Activated T-cell treated with anti-CD3 and anti-CD28 coated beads for 1 hour (primary cell): ENCODE data around the gene NHSL1.

ENCODE experiments used
- DNase-seq: peaks from one replicate; pipeline ENCODE4 v3.0.0-alpha.2; 2020; ENCODE audit warnings: low read depth

NHSL1 gene

GRCh38 chr6:138524526-138524925 is 25.2 kb upstream of the NHSL1 start:
- no peak for DNase-seq

- no peak for DNase-seq
Observed at GRCh38 chr6:138523347-138524210, 24.3 kb upstream of the NHSL1 start.

DNA sequence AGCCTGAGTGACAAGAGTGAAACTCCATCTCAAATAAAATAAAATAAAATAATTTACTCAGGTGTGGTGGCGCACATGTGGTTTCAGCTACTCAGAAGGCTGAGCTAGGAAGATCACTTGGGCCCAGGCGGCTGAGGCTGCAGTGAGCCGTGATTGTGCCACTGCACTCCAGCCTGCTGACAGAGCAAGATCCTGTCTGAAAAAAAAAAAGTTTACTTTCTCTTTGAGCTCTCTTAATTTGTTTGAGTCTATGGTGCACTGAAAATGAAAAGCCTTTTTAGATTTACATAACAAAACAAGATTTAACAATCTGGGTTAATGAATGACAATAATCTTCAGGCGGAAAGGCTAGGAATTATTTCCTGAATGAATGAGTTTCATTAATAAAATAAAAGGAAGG is 23.3 kb upstream of the NHSL1 start:
- DNase-seq = no peak

GRCh38 chr6:138521790-138522189 is 22.5 kb upstream of the NHSL1 start:
- no peak for DNase-seq

GRCh38 chr6:138520463-138520862 is 21.2 kb upstream of the NHSL1 start:
- no peak for DNase-seq

- DNase-seq = no peak
Observed at GRCh38 chr6:138518054-138518453, 18.8 kb upstream of the NHSL1 start.

GRCh38 chr6:138517635-138518034 is 18.3 kb upstream of the NHSL1 start:
- DNase-seq = peak; percentile 32

- DNase-seq = no peak
Observed at GRCh38 chr6:138515657-138516248, 16.5 kb upstream of the NHSL1 start.

- no peak for DNase-seq
Observed at GRCh38 chr6:138514860-138515540, 15.7 kb upstream of the NHSL1 start.

- no peak for DNase-seq
Observed at GRCh38 chr6:138512609-138513008, 13.3 kb upstream of the NHSL1 start.

DNA sequence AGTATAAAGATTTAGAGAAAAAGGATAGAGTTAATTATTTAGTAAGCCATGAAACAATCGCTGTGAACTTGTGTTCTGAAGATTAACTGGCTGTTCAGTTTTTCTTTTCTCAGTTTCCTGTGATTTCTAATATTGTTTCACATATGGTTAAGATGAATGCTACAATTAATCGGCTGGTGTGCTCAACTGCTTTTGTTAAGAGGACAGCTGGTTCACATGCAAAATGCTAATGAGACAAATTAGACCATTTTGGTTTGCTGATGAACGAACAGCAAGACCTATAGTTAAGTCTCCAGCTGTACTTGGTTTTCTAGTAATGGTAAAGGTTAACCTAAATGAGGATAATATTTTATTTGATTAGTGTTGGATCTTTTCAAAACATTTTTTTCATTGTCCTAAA is 10.8 kb upstream of the NHSL1 start:
- no peak for DNase-seq

- peak; percentile 8 for DNase-seq
Observed at GRCh38 chr6:138509371-138509770, 10.1 kb upstream of the NHSL1 start.

DNA sequence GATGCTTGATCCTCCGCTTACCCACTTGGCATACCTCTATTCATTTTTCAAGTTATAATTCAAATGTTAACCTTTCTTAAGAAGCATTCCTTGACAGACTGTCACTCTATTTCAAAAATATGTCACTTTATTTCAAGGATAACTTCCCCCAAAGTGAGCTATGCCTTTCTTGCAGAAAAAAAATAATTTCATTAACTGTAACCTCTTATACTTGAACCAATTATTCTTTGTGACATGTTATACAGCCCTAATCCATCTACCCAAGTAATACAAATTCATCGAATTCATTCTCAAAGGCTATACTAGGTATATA is 9.3 kb upstream of the NHSL1 start:
- DNase-seq = no peak

GRCh38 chr6:138507977-138508675 is 8.8 kb upstream of the NHSL1 start:
- no peak for DNase-seq

- no peak for DNase-seq
Observed at GRCh38 chr6:138504764-138505689, 5.7 kb upstream of the NHSL1 start.

DNA sequence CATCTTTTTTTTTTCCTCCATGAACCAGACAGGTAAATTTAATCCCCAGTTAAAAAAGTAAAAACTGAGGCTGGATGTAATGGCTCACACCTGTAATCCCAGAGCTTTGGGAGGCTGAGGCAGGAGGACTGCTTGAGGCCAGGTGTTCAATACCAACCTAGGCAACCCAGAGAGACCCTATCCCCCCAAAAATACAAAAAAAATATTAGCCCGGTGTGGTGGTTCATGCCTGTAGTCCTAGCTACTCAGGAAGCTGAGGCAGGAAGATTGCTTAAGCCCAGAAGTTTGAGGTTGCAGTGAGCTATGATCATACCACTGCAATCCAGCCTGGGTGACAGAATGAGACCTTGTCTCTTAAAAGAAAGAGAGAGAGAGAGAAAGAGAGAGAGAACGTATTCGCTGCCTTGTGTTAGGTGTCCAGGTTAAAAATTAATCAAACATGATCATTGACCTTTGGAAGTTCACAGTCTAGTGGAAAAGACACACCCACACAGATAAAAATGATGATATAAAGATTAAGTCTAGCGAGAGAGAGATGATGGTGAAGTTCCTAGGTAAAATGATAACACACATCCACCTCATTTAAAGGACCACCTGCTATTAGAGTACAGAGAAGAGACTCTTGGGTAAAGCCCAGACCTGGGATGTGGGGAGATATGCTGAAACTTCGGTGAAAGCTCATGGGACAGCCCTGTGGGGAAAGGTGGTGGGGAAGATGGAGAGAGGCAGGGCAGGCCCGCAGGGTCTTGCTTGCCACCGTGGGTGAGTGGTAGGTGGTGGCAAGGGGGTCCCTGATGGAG is 4.8 kb upstream of the NHSL1 start:
- no peak for DNase-seq

- DNase-seq = no peak
Observed at GRCh38 chr6:138502546-138502945, 3.3 kb upstream of the NHSL1 start.

DNA sequence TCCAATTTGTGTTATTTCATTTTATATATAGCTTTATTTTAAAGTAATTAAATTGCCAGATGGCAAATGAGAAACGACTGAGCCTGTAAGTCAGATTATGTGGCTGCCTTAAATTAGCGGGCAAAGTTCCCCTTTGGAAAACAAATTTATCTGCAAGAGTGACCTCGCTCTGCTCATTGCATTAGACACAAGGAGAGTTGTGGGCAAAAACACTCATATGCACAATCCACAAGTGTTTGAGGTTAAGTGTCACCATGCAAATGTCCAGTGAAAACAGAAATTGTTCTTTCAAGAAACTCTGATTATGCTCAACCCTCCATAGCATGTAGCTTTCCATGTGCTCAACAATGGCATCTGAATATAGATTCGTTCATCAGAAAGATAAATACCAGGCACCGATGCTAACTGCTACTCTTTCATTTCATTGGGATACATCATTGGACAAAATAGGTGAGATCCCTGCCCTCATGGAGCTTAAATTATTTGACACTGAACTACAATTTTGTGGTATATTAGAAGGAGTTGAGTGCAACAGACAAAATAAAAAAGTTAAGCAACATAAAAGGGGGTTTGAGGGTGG is 1.7 kb upstream of the NHSL1 start:
- no peak for DNase-seq

GRCh38 chr6:138500045-138500665 is 861 bp upstream of the NHSL1 start:
- DNase-seq = no peak
